Activated CD8-positive, alpha-beta memory T cell treated with anti-CD3 and anti-CD28 coated beads for 36 hours (primary cell): Measurements from ENCODE around the gene CD84. TPM values are rescaled to one million over a fixed set of nuclear protein-coding genes. Genes with fewer than 3 reads are reported as not detected.
"Not testable (repeated sequence)": the region's sequence is repeated elsewhere in the genome, so short reads cannot be mapped to it uniquely, and the experiment has no call there.

Source experiments
- CTCF ChIA-PET: fragments of 350-600 bp; sonication (Branson Sonifier 250); formaldehyde crosslinking; loops from one replicate; lab custom pipeline; 2021; ENCODE audit warnings: antibody characterized with exemption; lab: Charles Lee
- POLR2A ChIA-PET: fragments of 350-600 bp; sonication (Branson Sonifier 250); formaldehyde crosslinking; loops from one replicate; lab custom pipeline; 2021; ENCODE audit warnings: antibody characterized with exemption; lab: Charles Lee
- total RNA-seq, 2 experiments: library from RNA; stranded (reverse); gene quantifications; one replicate each; pipeline ENCODE4 v1.2.3, GENCODE V29; 2021

CD84 gene
- total RNA-seq, 2 experiments from 2014 or later: 15.7 to 17.6 TPM

DNA sequence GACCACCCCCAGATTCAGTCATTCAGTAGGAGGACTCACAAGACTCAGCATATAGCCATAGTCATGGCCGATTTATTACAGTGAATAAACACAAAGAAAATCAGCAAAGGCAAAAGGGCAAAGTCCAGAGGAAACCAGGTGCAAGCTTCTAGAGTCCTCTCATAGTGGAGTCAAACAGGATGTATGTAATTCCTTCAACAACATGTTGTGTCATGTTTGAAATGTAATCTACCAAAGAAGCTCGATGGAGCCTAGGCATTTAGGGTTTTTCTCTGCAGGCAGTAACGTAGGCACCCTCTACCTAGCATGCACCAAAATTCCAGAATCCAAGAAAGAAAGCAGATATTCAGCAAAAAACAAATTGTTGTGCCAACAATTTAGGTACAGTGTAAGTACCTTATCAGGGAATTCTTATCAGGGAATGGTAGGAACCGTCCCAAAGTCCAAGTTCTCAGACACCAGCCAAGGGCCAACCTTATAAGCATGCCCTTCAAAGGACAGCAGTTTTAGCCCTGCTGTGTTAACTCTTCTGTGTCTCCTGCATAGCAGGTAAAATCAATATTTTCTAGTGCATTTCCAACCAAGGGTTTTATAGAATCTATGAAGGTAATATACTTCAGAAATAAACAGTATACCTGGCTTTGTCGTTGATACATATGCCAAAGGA lies 40.2 kb downstream of the CD84 start:
- ChIA-PET POLR2A (no interaction called here), CTCF (interaction anchor here (1.1 kb wide), 1 partner anchor 142 kb away, joined by 4 read pairs; no protein-coding TSS in a partner anchor)

DNA sequence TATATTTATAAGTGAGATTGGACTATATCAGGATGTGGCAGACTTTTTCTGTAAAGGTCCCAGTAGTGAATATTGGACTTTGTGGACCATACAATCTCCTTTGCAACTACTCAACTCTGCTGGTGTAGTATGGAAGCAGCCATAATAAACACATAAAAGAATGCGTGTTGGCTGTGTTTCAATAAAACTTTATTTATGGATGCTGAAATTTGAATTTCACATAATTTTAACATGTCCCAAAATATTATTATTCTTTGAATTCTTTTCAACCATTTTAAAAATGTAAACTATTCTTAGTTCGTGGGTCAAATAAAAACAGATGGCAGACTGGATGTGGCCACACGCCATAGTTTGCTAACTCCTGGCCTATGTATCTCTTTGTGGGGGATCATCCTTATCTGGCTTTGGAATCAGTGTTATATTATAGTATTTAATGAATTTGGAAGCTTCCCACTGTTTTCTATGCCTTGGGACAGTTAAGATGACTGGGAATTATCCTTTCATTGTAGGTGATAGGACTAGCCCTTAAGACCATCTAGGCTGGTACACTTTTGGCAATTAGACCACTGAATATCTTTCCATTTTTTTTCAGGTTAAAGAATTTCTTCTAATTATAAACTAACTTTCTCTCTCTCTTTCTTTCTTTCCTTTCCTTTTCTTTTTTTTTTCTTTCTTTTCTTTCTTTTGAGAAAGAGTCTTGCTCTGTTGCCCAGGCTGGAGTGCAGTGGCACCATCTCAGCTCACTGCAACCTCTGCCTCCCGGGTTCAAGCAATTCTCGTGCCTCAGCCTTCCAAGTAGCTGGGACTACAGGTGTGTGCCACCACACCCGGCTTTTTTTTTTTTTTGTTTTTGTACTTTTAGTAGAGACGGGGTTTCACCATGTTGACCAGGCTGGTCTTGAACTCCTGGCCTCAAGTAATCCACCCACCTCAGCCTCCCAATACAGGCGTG lies 41.3 kb downstream of the CD84 start:
- POLR2A ChIA-PET: no interaction called here
- CTCF ChIA-PET: interaction anchor here (1.5 kb wide), 1 partner anchor 15 kb away, joined by 3 read pairs; the partner anchor contains the start of gene SLAMF6

DNA sequence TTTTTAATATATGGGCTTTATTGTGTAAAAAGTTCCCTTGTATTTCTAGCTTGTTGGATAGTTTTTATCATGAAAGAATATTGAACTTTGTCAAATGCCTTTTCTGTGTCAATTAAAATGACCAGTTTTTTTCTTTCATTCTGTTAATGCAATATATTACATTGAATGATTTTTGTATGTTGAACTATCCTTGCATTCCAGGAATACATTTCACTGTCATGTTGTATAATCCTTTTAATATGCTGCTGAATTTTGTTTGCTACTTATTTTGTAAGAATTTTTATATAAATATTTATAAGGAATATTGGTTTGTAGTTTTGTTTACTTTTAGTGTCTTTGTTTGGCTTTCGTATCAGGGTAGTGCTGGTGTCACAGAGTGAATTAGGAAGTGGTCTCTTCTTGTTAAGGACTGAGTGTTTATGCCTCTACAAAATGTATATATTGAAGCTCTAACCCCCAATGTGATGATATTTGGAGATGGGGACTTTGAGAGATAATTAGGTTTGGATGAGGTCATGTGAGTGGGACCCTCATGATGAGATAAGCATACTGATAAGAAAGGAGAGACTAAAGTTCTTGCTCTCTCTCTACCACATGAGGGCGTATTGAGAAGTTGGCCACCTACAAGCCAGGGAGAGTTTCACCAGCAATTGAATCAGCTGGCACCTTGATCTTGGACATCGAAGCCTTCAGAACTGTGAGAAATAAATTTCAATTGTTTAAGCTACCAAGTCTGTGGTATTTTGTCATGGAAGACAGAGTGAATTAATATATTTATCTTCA lies 44.3 kb downstream of the CD84 start:
- ChIA-PET CTCF (no interaction called here), POLR2A (no interaction called here)

DNA sequence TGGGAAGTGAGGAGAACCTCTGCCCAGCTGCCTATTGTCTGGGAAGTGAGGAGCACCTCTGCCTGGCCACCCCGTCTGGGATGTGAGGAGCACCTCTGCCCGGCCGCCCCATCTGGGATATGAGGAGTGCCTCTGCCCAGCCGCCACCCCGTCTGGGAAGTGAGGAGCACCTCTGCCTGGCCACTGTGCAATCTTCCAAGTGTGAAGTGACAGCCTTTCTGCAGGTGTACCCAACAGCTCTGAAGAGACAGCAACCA lies 46.8 kb downstream of the CD84 start:
- POLR2A ChIA-PET, CTCF ChIA-PET: not testable (repeated sequence)

DNA sequence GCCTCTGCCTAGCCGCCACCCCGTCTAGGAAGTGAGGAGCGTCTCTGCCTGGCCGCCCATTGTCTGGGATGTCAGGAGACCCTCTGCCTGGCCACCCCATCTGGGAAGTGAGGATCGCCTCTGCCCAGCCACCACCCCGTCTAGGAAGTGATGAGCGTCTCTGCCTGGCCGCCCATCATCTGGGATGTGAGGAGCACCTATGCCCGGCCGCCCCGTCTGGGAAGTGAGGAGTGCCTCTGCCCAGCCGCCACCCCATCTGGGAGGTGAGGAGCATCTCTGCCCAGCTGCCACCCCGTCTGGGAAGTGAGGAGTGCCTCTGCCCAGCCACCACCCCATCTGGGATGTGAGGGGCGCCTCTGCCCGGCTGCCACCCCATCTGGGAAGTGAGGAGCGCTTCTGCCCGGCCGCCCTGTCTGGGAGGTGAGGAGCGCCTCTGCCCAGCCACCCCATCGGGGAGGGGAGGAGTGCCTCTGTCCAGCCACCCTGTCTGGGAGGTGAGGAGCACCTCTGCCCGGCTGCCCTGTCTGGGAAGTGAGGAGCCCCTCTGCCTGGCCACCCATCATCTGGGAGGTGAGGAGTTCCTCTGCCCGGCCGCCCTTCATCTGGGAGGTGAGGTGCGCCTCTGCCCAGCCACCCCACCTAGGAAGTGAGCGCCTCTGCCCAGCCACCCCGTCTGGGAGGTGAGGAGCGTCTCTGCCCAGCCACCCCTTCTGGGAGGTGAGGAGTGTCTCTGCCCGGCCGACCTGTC lies 47.3 kb downstream of the CD84 start:
- POLR2A ChIA-PET, CTCF ChIA-PET: not testable (repeated sequence)

DNA sequence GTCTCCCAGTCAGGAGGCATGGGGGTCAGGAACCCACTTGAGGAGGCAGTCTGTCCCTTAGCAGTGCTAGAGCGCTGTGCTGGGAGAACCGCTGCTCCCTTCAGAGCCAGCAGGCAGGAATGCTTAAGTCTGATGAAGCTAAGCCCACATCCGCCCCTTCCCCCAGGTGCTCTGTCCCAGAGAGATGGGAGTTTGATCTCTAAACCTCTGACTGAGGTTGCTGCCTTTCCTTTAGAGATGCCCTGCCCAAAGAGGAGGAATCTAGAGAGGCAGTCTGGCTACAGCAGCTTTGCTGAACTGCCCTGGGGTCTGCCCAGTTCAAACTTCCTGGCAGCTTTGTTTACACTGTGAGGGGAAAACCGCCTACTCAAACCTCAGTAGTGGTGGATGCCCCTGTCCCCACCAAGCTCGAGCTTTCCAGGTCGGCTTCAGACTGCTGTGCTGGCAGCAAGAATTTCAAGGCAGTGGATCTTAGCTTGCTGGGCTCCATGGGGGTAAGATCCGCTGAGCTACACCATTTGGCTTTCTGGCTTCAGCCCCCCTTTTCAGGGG lies 49.8 kb downstream of the CD84 start:
- ChIA-PET POLR2A (interaction anchor here (0.7 kb wide), 1 partner anchor 11 kb away, joined by 3 read pairs; no protein-coding TSS in a partner anchor), CTCF (interaction anchor here (0.9 to 1.0 kb wide), 2 partner anchors 11 to 20 kb away, joined by 3 read pairs; no protein-coding TSS in a partner anchor)

DNA sequence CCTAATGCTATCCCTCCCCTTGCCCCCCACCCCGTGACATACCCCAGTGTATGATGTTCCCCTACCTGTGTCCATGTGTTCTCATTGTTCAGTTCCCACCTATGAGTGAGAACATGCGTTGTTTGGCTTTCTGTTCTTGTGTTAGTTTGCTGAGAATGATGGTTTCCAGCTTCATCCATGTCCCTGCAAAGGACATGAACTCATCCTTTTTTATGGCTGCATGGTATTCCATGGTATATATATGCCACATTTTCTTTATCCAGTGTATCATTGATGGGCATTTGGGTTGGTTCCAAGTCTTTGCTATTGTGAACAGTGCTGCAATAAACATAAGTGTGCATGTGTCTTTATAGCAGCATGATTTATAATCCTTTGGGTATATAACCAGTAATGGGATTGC lies 55.5 kb downstream of the CD84 start:
- POLR2A ChIA-PET: interaction anchor here (0.8 kb wide), 1 partner anchor 17 kb away, joined by 3 read pairs; no protein-coding TSS in a partner anchor
- CTCF ChIA-PET: interaction anchor here (0.5 kb wide), 1 partner anchor 65 kb away, joined by 4 read pairs; no protein-coding TSS in a partner anchor

DNA sequence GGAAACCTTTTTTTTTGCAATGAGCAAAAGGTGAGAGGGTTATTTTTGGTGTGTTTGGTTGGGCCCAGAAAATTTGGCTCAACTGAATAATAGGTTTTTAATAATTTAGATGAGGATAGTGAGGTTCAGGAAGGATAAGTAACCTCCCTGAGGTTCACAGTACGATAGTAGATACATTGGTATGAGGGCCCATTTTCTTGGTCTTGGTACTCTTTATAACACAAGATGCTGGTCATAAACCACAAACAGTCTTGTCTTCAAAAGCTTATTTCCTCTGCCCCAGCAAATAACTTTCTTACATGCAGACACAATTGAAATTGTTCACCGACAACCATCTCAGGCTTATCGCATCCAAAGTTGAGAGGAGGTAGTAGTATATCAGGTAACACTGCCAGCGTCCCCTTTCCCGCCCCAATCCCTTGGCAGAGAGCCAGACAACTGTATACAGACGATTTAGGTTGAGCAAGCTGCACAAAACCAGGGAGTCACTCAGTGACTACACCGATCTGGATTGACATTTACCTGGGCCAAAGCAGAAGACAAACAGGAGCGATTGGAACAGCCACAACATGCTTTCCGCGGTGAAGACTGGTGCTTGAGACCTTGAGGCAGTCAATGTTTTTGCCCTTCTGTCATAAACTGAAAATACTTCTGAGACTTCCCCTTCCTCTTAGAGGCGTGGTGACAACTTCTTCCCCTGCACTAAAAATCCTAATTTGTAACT lies 56.5 kb downstream of the CD84 start, which contains the start of gene SLAMF6:
Gene SLAMF6 (minus strand): TSS at position 634 of the 724 bp plus-strand sequence. CDS start 63 bp downstream, at position 571.
- POLR2A ChIA-PET: interaction anchor here (0.8 to 1.2 kb wide), 3 partner anchors 18 to 79 kb away, joined by 3 read pairs; no protein-coding TSS in a partner anchor
- CTCF ChIA-PET: interaction anchor here (1.0 to 1.6 kb wide), 3 partner anchors 14 to 94 kb away, joined by 3 to 8 read pairs (median 4); no protein-coding TSS in a partner anchor

DNA sequence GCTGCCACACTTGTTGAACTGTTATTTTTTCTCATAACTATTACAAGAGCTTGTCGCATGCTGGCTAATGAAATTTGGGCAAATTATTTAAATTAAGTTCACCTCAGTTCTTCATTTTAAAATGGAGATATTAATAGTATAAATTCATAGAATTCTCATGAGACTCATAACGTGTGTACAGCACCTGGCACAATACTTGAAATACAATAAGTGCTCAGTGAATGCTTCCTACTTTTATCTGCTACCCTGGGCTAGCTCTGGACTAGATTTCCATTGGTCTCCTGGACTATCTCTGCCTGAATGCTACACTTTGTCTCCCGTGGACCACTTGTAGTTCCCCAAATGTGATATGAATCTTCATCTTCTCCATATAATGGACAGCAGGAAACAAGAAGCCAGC lies 57.2 kb downstream of the CD84 start:
- POLR2A ChIA-PET: interaction anchor here (0.9 to 1.2 kb wide), 2 partner anchors 54 to 78 kb away, joined by 3 read pairs; no protein-coding TSS in a partner anchor
- CTCF ChIA-PET: interaction anchor here (1.1 to 1.6 kb wide), 2 partner anchors 85 to 94 kb away, joined by 4 to 8 read pairs; no protein-coding TSS in a partner anchor

DNA sequence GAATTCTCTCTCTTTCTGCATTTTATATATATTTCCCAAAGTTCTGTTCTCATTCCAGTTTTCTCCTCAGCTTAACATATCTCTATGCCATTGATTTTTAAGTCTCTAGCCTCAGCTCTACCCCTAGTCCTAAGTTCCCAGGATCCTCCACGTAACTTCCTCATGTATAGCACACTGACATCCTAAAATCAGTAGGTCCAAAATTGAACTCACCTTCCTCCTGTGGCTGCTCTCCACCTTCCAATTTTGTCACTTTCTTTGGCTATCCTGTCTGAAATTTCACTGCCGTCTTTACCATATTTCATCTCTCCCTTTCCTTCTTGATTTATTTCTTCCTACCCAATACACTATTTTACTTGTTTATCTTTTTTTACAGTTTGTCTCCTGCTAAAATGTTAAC lies 57.7 kb downstream of the CD84 start:
- CTCF ChIA-PET: interaction anchor here (1.1 kb wide), 1 partner anchor 93 kb away, joined by 4 read pairs; no protein-coding TSS in a partner anchor
- POLR2A ChIA-PET: interaction anchor here (1.2 kb wide), 1 partner anchor 55 kb away, joined by 3 read pairs; no protein-coding TSS in a partner anchor

DNA sequence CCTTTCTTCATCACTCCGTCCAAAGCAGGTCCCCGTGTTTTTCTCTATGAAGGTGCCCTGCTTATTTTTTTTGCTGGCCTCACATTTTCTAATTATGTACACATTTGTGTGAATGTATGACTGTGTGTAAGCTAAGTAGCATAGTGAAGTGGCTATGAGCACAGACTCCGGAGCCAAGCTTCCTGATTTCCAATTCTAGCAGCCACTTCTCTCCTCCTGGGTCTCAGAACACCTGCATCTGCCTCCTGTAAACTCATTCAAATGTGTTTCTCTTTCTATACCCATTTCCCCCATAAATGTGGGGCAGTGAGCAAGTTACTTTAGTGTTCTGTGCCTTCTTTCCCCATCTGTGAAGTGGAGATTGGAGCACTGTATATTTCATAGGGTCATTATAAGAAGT lies 58.3 kb downstream of the CD84 start:
- ChIA-PET POLR2A (no interaction called here), CTCF (no interaction called here)

DNA sequence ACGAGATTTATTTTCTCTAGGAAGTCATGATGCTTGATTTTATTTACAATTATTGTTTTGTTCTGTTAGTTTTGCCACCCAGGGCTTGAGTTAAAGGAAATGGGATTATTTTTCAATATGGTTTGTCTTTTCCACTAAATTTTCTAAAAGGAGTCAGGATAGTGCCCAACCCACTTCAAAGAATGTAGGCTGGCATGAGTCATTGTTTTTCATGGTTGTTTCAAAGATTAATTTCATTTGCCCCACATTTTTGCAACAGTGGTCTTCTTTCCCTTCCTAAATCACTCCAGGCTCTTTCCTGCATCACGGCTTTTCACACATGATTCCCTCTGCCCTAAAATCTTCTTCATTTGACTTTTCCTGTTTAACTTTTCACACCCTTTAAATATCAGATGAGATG lies 58.7 kb downstream of the CD84 start:
- CTCF ChIA-PET: no interaction called here

DNA sequence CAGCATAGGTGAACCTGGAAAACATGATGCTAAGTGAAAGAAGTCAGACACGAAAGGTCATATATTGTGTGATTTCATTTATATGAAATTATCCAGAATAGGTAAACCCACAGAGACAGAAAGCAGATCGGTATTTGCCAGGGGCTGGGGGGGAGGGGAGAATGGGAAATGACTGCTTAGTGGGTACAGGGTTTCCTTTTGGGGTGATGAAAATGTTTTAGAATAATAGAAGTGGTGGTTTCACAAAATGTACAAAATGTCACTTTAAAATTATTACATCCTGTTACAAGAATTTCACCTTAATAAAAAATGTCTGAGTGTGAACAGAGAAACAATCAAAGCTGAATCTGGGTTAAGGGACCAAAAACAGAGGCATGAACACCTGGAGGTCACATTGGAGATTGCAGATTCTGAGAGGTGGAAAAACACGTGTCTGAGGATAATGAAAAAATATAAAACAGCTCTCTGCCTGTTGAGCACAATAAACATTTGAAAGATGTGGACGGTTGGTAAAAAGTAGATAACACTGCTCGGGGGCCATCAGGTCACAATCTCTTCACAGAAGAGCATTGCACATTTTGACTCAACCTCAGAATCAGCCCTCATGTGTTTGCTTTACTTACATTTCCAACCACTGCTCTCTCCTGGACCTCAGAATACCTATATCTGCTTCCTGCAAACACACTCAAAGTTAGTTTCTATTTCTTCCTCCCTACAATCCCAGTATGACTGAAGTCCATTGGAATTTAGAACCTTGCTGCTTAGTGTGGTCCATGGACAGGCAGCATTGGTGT lies 59.5 kb downstream of the CD84 start:
- CTCF ChIA-PET: interaction anchor here (0.7 kb wide), 1 partner anchor 90 kb away, joined by 4 read pairs; no protein-coding TSS in a partner anchor
- POLR2A ChIA-PET: no interaction called here

More for the DNA sequence above, 58.7 kb downstream of the CD84 start:
- POLR2A ChIA-PET: no interaction called here

DNA sequence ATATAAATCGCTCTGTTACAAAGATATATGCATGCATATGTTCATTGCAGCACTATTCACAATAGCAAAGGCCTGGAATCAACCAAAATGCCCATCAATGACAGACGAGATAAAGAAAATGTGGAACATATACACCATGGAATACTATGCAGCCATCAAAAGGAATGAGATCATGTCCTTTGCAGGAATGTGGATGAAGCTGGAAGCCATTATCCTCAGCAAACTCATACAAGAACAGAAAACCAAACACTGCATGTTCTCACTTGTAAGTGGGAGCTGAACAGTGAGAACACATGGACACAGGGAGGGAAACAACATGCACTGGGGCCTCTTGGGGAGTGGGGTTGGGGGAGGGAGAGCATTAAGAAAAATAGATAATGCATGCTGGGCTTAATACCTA lies 61.8 kb downstream of the CD84 start:
- CTCF ChIA-PET: interaction anchor here (0.8 kb wide), 1 partner anchor 66 kb away, joined by 3 read pairs; no protein-coding TSS in a partner anchor
- POLR2A ChIA-PET: not testable (repeated sequence)

DNA sequence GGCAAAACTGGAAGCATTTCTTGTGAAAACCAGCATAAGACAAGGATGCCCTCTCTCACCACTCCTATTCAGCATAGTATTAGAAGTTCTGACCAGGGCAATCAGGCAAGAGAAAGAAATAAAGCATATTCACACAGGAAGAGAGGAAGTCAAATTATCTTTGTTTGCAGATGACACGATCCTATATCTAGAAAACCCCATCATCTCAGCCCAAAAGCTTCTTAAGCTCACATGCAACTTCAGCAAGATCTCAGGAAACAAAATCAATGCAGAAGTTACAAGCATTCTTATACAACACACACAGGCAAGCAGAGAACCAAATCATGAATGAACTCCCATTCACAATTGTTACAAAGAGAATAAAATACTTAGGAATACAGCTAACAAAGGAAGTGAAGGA lies 63.4 kb downstream of the CD84 start:
- POLR2A ChIA-PET, CTCF ChIA-PET: not testable (repeated sequence)

DNA sequence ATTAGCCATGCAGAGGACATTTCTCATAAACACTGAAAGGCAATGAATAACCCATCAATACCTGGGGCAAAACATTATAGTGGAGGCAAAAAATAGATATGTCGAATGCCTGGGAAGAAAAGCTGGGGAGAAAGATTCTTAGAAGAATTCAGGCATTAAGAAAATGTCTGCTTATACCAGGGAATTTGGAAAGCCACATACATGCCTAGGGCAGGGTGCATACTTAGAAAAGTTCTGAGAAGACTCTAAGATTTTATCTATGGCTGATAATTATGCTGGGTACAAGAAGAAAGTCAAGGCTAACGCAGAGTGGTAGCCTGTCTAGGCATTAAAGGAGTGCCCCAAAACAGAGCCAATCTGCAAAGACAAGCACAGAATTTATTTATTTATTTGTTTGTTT lies 74.6 kb downstream of the CD84 start:
- POLR2A ChIA-PET: no interaction called here
- CTCF ChIA-PET: no interaction called here
